NT2/D1 (cell line): ENCODE data around the gene IL6ST.
"Not testable (repeated sequence)": the region's sequence is repeated elsewhere in the genome, so short reads cannot be mapped to it uniquely, and the experiment has no call there.

Experiments
- DNase-seq: peaks from one replicate; pipeline ENCODE4 v3.0.0-alpha.2; 2011; ENCODE audit warnings: low read depth, low spot score
- H3K27me3 ChIP-seq: 2 replicates; pipeline ENCODE4 v1.6.0; 2011; ENCODE audit warnings: mild to moderate bottlenecking; ENCODE audit not compliant: insufficient read length, insufficient read depth
- H3K36me3 ChIP-seq: 2 replicates; pipeline ENCODE4 v1.6.1; 2011; ENCODE audit warnings: mild to moderate bottlenecking, low read length, mixed read lengths; ENCODE audit not compliant: insufficient read depth, insufficient read length
- H3K4me1 ChIP-seq: 2 replicates; pipeline ENCODE4 v1.5.1; 2011; ENCODE audit not compliant: insufficient read depth, insufficient read length
- H3K4me3 ChIP-seq: 2 replicates; pipeline ENCODE4 v1.5.1; 2011; ENCODE audit warnings: low read depth; ENCODE audit not compliant: insufficient read length
- H3K9ac ChIP-seq: 2 replicates; pipeline ENCODE4 v1.6.0; 2011; ENCODE audit warnings: low read depth; ENCODE audit not compliant: insufficient read length
- H3K9me3 ChIP-seq: 2 replicates; pipeline ENCODE4 v1.5.1; 2011; ENCODE audit warnings: mild to moderate bottlenecking, low read length; ENCODE audit not compliant: insufficient read depth
- SUZ12 ChIP-seq: IDR thresholded peaks from 2 replicates; pipeline ENCODE4 v1.6.1; 2011; ENCODE audit not compliant: insufficient read length, insufficient read depth; ENCODE audit errors: extremely low read depth
- YY1 ChIP-seq: IDR thresholded peaks from 2 replicates; pipeline ENCODE4 v1.6.1; 2011; ENCODE audit not compliant: insufficient read length, insufficient read depth
- ZNF274 ChIP-seq: IDR thresholded peaks from 2 replicates; pipeline ENCODE4 v1.6.1; 2011; ENCODE audit warnings: mild to moderate bottlenecking, low read depth, low read length

Gene IL6ST

GRCh38 chr5:55959208-55959607 lies 35.6 kb downstream of the IL6ST start:
- Histone ChIP-seq H3K9ac (no peak overlapping the region), H3K36me3 (peaks cover 90% of the 10 kb centered on the region), H3K4me3 (no peak overlapping the region), H3K9me3 (no peaks in the 10 kb centered on the region), H3K27me3 (no peaks in the 10 kb centered on the region), H3K4me1 (no peaks in the 10 kb centered on the region)
- DNase-seq = no peak
- TF ChIP-seq ZNF274 (no peak), YY1 (no peak), SUZ12 (no peak)

- H3K4me3 ChIP-seq, H3K4me1 ChIP-seq, H3K9me3 ChIP-seq, H3K27me3 ChIP-seq, H3K9ac ChIP-seq, DNase-seq: not testable (repeated sequence)
- peaks cover 31% of the 10 kb centered on the region for H3K36me3 ChIP-seq
These were observed 53.6 kb downstream of the IL6ST start for GRCh38 chr5:55941154-55941553.

- H3K4me1 ChIP-seq, DNase-seq, H3K27me3 ChIP-seq, H3K4me3 ChIP-seq, H3K9me3 ChIP-seq, H3K9ac ChIP-seq: not testable (repeated sequence)
- peaks cover 27% of the 10 kb centered on the region for H3K36me3 ChIP-seq
These were observed 57.2 kb downstream of the IL6ST start for GRCh38 chr5:55937598-55937997.

DNA sequence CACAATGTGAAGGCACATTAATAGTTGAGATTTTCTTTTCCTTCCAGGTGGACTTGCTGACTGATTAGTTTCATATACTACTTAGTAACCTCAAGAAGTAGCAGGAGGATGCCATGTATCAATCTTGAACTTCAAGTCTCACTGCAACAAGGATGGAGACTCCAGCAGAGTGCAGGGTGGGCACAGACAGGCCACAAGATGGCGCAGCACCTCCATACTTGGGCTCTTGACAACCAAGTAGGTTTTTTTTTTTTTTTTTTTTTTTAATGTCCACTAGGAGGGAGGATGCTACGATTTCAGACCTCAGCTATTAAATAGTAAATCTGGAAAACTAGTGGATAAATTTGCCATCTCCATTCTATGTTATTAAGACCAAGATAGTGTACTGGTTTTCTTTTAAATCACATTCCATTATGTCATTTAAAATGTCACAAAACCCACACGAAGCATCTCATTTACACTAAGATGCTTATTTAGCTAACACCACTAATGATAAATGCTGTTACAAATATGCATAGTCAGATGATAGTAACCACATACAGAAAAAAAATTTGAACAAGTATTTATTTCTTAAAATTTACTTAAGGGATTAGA lies 58.6 kb downstream of the IL6ST start:
- DNase-seq = peak; percentile 72
- H3K36me3 ChIP-seq = peaks cover 15% of the 10 kb centered on the region
- no peaks in the 10 kb centered on the region for H3K27me3 ChIP-seq
- H3K4me1 ChIP-seq = no peaks in the 10 kb centered on the region
- TF ChIP-seq YY1 (no peak), SUZ12 (no peak), ZNF274 (no peak)
- H3K9ac ChIP-seq = no peak overlapping the region
- H3K4me3 ChIP-seq = no peak overlapping the region
- H3K9me3 ChIP-seq = no peaks in the 10 kb centered on the region

GRCh38 chr5:55935371-55935770 lies 59.4 kb downstream of the IL6ST start:
- DNase-seq = no peak
- H3K36me3 ChIP-seq = peaks cover 11% of the 10 kb centered on the region

DNA sequence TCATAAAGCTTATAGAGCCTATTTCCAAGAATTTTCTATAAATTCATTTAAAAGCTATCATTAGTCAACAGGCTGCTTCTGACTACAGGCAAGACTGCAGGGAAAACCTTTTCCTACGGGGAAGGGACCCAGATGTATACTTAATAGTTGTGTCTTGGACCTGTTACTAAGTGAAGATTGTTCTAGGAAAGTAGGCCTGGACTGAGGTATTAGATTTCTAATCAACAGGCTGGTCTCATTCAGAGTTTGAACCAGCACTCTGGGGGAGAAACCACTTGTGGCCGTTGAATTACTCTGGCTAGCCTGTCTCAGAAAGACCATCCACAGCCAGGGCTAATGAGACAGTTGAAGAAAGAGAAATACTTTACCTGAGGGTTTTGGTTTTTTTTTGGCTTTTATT lies 60.0 kb downstream of the IL6ST start:
- H3K4me3 ChIP-seq = no peak overlapping the region
- no peak overlapping the region for H3K9ac ChIP-seq
- no peak for DNase-seq

More at GRCh38 chr5:55935371-55935770, 59.4 kb downstream of the IL6ST start:
- no peak for TF ChIP-seq SUZ12
- no peak for TF ChIP-seq ZNF274
- TF ChIP-seq YY1 = no peak
- H3K9ac ChIP-seq = no peak overlapping the region
- no peaks in the 10 kb centered on the region for H3K27me3 ChIP-seq
- no peaks in the 10 kb centered on the region for H3K4me1 ChIP-seq
- no peak overlapping the region for H3K4me3 ChIP-seq
- no peaks in the 10 kb centered on the region for H3K9me3 ChIP-seq

DNA sequence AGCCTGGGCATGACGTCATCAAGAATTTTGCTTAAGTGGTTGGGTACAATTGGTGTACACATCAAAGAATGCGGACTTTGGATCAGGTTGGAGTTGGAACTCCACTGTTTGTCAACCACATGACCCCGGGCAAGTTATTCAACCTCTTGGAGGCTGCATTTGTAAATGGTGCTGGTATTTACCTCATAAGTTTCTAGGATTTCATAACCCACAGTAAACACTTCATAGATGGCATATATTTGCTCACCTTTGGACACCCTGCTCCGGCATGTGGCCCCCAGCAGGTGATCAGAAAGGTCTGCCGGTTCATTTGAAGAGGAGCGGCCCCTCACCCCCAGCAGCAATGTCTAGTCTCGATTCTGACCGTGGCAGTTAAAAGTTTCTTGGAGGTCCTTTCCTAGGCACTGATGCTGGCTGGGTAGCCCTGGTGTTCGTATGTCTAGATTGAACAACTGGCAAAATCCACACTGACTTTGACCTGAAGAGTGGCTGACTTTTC lies 60.6 kb downstream of the IL6ST start:
- Histone ChIP-seq H3K4me1 (no peaks in the 10 kb centered on the region), H3K4me3 (no peak overlapping the region), H3K27me3 (no peaks in the 10 kb centered on the region), H3K9me3 (no peaks in the 10 kb centered on the region), H3K9ac (no peak overlapping the region), H3K36me3 (peaks cover 6% of the 10 kb centered on the region)
- TF ChIP-seq ZNF274 (no peak), YY1 (no peak), SUZ12 (no peak)
- DNase-seq = no peak

More for the DNA sequence above, 60.0 kb downstream of the IL6ST start:
- no peak for TF ChIP-seq YY1
- TF ChIP-seq SUZ12 = no peak
- no peak for TF ChIP-seq ZNF274
- Histone ChIP-seq H3K27me3 (no peaks in the 10 kb centered on the region), H3K4me1 (no peaks in the 10 kb centered on the region), H3K9me3 (no peaks in the 10 kb centered on the region), H3K36me3 (peaks cover 9% of the 10 kb centered on the region)
